Lung microvascular endothelial cell (primary cell): ENCODE data around the gene SRSF5. TPM values are rescaled to one million over a fixed set of nuclear protein-coding genes. Genes with fewer than 3 reads are reported as not detected.
"Not testable (repeated sequence)": the region's sequence is repeated elsewhere in the genome, so short reads cannot be mapped to it uniquely, and the experiment has no call there.

Experiments
- DNase-seq, 2 donors: peaks; one replicate each; pipeline versions ENCODE4 v3.0.0 to v3.0.0-alpha.2; 2010; ENCODE audit warnings: low read depth in 2 of 2
- total RNA-seq: library from RNA; depleted of rRNA; stranded (reverse); fragments of >200 nt; gene quantifications from 2 replicates; pipeline ENCODE4 v1.2.1, GENCODE V29; 2014

Gene SRSF5
- 76.9 and 117 TPM in 2 replicates for total RNA-seq

- DNase-seq: peak; percentile 98
These were observed at the start of gene SRSF5 for GRCh38 chr14:69766984-69767368. SRSF5 (plus strand) TSS chr14:69767142; CDS start chr14:69768157, 1,015 bp downstream.

GRCh38 chr14:69718614-69719013, 48.3 kb upstream of the SRSF5 start:
- not testable (repeated sequence) for DNase-seq

- peak; percentile 68 to 97 for DNase-seq
These were observed 47.4 kb upstream of the SRSF5 start for GRCh38 chr14:69719501-69719951.

- no peak for DNase-seq
These were observed 46.0 kb upstream of the SRSF5 start for GRCh38 chr14:69720912-69721311.

- DNase-seq: peak; percentile 83
These were observed 40.0 kb upstream of the SRSF5 start for GRCh38 chr14:69726761-69727511.

- no peak for DNase-seq
These were observed 39.1 kb upstream of the SRSF5 start for GRCh38 chr14:69727860-69728259.

GRCh38 chr14:69731919-69732598, 34.9 kb upstream of the SRSF5 start:
- not testable (repeated sequence) for DNase-seq

GRCh38 chr14:69736405-69736804, 30.5 kb upstream of the SRSF5 start:
- DNase-seq: not testable (repeated sequence)

GRCh38 chr14:69741055-69741454, 25.9 kb upstream of the SRSF5 start:
- no peak for DNase-seq

GRCh38 chr14:69749956-69750355, 17.0 kb upstream of the SRSF5 start:
- no peak for DNase-seq

GRCh38 chr14:69750495-69750894, 16.4 kb upstream of the SRSF5 start:
- no peak for DNase-seq

GRCh38 chr14:69752773-69753172, 14.2 kb upstream of the SRSF5 start:
- no peak for DNase-seq

- no peak for DNase-seq
These were observed 13.1 kb upstream of the SRSF5 start for GRCh38 chr14:69753860-69754259.

- no peak for DNase-seq
These were observed 12.5 kb upstream of the SRSF5 start for GRCh38 chr14:69754487-69754886.

GRCh38 chr14:69755296-69755695, 11.6 kb upstream of the SRSF5 start:
- no peak for DNase-seq

- no peak for DNase-seq
These were observed 11.2 kb upstream of the SRSF5 start for GRCh38 chr14:69755784-69756183.

GRCh38 chr14:69756298-69756697, 10.6 kb upstream of the SRSF5 start:
- no peak for DNase-seq

GRCh38 chr14:69760810-69761209, 6.1 kb upstream of the SRSF5 start:
- DNase-seq: peak in 1 of 2 donors; percentile 51

GRCh38 chr14:69763761-69764510, 3.0 kb upstream of the SRSF5 start:
- peak in 1 of 2 donors; percentile 83 for DNase-seq

- DNase-seq: peak; percentile 93 to 96
These were observed 542 bp downstream of the SRSF5 start for GRCh38 chr14:69767369-69767999.

GRCh38 chr14:69768873-69769272, 1.9 kb downstream of the SRSF5 start:
- DNase-seq: peak; percentile 78 to 80

GRCh38 chr14:69769623-69770022, 2.7 kb downstream of the SRSF5 start:
- DNase-seq: no peak
